Stimulated activated naive CD4-positive, alpha-beta T cell treated with Interleukin-2 at 50 U/mL for 16 hours (primary cell): ENCODE measurements around the gene KLHL29.

Source experiments
- DNase-seq: peaks from one replicate; lab custom pipeline; 2025; lab: John Stamatoyannopoulos, UW

Gene KLHL29

DNA sequence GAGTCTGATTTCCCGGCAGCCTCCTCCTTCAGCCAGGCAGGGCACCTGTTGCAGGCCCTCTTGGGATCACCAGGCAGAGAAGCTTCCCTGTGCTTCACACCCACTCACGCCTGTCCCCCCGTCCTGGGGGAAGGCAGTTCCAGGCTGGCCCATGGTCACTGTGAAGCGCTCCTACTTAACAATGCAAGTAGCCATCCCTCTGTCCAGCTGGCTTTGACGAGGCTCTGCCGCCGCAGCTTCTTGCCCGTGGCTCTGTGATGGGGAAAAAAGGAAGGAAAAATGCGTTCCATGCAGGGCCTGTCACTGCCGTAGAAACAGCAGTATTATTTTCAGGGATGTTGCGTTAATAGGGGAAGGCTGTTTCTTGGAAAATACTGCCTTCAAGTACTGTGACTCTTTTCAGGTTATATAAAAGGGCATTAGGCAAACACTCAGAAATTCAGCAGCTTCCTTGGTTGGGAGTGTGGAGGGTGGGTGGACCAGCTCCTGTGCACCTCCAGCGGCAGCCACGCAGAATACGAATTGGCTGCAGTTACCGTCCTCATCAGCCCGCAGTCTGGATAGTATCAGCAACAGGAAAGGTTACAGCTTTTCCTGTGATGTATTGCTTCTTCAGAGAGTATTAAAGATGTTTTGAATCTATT, 232.3 kb downstream of the KLHL29 start:
- DNase-seq, result no peak

DNA sequence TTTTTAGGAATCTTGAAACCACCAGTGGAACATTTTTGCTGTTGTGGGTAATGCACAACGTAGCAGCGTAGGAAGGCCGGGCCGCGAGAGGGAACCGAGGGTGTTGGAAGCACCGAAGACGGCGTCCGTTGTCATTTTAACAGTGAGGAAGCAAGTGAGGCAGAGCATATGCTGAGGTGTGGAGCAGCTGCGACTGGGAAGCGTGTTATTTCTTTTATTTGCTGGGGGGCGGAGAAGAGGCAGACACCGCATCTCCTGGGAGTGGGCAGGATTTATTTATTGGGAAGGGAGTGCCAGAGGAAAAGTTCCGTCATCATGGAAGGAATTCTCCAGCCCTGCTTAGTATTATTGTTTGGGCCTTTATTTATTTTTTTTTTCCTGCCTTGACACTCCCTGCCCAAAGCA, 232.8 kb downstream of the KLHL29 start:
- DNase-seq, result no peak

DNA sequence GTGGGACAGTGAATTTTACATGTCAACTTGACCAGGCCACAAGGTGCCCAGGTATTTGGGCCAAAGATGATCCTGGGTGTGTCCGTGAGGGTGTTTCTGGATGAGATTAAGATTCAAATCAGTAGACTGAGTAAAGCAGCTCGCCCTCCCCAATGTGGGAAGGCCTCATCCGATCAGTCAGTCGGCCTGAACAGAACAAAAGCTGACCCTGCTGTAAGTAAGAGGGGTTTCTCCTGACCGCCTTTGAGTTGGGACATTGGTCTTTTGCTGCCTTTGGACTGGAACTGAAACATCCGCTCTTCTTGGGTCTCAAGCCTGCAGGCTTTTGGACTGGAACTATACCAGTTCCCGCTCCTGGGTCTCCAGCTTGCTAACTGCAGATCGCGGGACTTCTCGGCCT, 233.3 kb downstream of the KLHL29 start:
- DNase-seq, result no peak

DNA sequence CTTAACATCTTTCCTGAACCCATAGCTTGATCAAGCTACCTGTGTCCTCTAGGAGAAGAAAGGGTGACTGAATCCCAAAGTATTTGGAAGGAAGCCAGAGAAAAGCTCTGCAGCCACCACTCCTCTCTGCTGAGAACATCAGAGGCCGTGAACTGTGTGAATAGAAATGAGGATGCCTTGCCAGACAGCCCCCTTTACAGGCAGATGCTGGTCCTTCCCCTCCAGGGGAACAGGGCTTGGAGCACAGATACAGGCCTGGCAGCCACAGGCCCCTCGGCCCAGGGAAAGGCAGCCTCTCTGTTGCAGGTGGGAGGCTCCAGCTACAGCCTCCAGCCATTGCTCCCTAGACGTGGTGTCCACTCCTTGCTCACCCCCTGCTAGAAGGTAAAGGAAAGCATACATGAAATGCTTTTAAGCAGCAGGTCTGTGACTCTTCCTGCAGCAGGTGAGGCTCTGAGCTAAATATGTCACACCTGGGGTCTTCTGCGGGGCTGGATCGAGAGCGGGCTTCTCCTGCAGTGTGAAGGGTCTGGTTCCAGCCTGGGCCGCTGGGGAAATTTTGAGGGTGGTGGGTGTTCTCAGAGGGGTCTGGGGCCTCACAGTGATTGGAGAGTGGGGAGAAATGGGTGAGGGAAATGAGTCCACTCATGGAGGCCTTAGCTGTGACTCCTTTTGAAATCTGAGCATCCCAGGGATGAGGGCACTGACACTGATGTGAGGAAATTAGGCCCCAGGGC, 234.0 kb downstream of the KLHL29 start:
- no peak for DNase-seq

DNA sequence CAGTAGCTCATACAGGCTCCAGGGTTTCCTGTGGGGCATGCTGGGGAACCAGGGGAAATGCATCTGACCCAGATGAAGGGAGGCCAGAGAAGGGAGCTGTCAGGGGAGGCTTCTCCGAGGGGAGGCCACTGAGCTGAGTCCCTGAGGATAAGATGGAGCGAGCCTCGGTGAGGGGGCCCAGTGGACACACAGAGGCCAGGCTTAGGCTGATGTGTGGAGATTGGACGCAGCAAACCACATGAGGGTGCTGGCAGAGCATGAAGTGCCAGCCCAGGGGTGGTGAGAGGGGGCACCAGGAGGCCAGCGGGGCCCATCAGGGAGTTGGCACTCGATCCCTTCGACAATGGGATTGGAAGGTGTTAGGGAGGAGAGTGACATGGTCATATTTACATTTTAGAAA, 235.0 kb downstream of the KLHL29 start:
- no peak for DNase-seq

DNA sequence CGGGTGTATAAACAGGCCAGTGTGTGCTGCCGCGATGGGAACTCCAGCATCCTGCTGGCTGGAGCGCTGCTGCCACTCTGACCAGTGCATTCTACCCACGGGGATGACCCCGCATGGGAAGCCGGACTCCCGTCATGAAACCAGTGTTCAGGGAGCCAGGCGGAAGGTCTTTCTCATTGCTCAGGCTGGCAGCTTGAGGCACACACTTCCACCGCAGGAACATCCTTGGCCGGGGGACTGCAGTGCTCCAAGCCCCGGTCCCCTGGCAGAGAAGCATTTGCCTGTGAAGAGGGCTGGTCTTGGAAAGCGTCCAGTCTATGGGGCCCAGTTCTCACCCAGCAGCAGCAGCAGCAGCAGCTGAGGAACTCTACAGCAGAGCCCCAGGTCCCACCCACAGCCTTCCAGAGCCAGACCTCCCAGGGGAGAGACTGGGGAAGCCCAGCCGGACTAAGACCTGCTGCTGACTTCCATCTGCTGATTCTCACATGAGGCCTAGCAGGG, 235.9 kb downstream of the KLHL29 start:
- no peak for DNase-seq

DNA sequence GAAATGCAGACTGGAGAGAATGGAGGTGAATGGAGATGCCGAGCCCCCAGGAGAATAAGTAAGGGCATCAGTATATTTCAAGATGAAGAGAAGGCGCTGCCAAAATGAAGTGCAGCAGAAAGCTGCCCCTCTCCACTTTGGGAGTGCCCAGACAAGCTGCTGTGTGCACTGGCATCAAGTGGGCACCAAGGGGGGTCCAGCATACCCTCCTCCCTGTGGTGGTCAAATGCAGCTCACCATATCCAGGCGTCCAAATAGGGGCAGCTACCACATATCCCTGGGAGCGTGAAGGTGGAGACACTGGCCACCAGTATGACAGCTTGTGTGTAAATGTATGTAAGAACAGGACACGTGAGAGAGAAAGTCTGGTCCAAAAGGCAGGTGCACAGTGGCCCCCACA, 236.6 kb downstream of the KLHL29 start:
- DNase-seq, result no peak

DNA sequence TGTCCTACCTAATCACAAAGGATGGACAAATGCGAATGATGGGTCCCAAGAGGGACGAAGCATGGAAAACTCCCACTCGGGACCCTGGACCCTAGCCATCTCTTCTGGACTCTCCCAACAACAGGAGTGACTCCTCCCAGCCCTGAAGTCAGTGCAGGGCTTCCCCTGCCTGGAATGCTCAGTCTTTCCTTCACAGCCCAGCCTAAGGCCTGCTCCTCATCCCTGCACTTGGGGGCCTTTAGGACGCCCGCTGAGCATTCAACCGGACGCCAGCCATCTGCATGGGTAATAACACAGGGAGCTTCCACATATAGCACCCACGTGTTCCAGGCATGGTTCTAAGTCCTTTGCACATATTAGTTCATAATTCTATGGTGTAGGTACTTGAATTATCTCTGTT, 237.5 kb downstream of the KLHL29 start:
- no peak for DNase-seq

DNA sequence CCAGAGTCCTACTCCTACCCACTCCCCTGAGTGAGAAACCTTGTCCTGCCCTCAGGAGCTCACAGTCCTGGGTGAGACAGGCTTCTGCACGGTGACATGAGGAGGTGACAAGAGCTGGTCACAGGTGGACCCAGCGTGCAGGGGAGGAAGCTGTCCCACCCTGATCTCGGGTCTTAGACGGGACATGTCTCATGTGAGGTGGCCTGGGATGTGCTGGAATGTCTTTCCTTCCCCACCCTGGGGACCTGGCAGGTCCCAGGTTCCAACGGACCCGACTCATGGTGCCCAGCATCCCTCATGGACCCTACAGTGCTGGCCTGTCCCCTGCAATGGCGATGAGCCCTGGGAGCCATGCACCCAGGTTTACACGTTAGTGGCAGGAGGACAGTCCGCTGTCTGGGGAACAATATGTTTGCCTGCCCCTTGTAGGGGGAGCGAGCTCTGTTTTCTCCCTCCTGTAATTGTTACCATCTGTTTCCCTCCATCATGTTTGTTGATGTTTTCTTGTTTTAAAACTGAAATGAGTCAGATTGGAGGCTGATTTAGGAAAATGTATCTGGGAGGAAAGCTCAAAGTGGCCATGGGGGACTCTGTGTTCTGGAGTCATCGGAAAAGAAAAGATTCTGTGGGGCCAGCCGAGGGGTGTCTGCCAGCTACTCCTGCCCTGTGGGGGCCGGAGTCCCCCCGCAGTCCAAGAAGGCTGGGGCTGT, 238.1 kb downstream of the KLHL29 start:
- no peak for DNase-seq

DNA sequence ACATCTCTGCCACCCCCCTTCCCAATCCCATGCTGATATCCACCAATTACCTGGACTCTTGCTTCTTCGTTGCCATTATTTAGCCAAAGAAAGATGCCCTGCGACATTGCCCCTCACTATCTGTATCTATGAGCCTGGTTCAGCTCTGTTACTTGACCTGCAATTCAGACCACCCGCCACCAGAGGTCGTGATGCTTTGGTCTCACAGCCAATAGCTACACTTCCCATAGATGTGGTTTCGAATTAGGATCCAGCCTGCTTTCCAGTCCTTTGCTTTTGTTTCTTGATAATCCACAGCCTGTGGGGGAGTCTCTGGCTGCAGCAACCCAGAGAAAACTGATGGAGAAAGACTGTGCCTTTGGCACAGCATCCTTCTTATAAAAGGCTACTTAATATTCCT, 239.4 kb downstream of the KLHL29 start:
- DNase-seq, result peak; percentile 4

DNA sequence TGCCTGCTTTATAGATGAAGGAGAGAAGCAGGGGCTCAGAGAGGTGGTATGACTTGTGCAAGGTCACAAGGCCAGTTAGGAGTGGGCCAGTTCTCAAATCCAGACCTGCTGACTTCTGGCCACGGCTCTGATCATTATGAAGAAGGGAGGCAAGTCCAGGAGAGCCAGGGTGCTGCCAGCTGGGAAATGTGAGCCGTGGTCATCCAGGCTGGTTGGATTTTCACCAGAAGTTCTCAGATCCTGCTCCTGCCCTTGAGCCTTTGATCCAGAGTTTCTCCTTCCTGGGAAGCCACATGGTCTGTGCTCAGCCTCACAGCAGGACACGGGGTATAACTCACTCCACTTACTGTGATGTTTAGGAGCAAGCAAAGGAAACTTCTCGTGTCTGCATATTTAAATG, 239.9 kb downstream of the KLHL29 start:
- DNase-seq, result no peak

DNA sequence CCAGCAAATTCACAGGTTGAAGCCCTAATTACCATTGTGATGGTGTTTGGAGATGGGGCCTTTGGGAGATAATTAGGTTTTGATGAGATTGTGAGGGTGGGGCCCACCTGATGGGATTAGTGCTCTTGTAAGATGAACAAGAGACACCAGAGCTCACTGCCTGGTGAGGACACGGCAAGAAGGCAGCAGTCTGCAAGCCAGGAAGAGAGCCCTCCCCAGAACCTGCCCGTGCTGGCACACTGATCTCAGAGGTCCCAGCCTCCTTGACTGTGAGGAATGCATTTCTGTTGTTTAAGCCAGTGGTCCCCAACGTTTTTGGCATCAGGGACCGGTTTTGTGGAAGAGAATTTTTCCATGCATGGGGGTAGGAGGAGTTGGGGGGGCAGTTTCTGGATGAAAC, 240.7 kb downstream of the KLHL29 start:
- DNase-seq, result no peak

DNA sequence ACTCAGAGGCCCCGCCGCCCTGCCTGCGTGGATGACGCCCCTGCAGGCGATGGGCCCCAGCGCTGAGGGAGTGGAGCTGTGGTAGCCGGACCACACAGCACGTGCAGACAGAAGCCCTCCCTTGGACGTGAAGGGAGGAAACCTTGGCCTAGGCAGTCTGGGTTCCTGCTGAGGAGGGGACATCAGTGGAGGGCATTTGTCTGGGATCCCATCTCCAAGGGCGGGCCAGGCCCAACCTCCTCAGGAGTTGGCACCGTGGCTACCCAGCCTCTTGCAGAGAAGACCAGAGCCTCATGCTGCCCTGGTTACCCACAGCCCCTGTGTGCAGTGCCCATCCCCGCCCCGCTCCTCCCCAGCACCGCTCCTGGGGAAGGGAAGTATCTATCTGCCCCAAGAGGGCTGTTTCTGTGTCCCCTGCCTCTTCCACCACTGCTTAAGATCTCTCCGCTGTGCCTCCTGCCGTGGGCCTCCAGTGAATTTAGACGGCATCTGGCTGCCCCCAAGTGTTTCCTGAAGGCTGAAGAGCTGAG, 241.8 kb downstream of the KLHL29 start:
- no peak for DNase-seq

DNA sequence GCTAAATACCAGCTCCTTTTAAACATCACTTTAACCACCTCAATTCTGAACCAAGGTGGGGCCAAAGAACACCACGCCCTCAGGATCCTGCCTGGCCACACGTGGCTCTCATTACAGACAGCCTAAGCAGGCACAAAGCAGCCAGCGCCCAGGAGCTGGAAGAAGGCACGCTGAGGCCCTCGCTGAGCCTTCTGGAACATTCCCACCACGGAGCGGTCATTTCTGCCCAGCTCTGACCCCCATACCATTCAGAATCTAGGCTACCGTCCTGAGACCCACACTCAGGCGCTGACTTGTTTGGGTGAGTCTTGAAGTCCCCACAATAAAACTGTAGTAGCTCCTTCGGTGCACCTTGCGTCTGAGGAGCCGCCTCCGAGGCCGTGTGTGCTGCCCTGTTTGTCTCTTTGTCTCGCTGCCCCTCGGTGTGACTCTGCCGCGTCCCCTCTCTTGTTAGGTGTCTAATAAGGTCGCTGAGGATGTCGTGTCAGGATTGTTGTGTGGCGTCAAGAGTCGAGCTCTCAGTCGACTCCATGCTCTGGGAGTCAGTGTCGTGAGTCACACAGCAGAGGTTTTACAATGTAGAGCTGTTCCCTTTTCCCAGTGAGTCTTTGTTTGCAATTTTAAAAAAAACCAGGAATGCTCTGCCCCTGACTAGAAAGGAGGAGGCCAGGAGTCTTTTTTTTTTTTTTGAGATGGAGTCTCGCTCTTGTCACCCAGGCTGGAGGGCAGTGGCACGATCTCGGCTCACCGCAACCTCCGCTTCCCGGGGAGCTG, 242.4 kb downstream of the KLHL29 start:
- DNase-seq, result no peak

DNA sequence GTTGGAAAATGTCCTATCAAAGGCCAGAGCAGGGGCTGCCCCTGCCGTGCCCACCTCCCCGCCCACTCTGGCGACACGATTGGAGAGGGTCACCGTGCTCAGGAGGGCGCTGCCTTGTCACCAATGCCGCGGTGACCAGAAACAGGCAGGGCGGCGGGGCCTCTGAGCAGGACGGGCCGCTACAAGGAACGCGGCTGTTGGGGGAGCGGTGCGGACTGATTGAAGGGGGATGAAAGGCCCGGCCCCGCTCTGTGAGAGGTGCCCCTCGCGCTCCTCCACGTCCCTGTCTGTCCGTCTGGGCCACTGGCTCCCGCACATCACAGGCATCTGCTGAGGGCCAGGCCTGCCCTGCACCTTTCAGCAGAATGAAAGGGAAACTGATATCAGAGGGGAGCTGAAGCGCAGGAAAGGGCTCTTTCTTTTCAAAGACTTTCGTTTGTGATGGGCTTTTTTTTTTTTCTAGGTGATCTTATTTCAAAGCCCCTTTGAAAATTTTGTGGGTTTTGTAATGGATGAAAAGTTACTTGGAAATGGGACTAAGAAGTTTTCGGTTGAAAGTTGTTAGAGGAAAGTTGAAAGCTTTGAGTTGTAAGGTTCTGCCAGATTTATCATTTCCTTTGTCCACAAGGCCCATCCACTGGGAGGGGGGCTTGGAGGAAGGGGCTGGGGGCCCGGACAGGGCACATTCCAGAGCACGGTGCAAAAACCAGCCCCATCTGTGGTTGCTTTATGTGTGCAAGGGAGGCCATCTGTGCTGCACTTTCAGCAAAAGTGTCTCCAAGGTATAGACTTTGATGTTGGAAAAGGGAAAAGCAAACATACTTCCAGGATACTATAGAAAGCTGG, 244.2 kb downstream of the KLHL29 start:
- DNase-seq, result no peak

DNA sequence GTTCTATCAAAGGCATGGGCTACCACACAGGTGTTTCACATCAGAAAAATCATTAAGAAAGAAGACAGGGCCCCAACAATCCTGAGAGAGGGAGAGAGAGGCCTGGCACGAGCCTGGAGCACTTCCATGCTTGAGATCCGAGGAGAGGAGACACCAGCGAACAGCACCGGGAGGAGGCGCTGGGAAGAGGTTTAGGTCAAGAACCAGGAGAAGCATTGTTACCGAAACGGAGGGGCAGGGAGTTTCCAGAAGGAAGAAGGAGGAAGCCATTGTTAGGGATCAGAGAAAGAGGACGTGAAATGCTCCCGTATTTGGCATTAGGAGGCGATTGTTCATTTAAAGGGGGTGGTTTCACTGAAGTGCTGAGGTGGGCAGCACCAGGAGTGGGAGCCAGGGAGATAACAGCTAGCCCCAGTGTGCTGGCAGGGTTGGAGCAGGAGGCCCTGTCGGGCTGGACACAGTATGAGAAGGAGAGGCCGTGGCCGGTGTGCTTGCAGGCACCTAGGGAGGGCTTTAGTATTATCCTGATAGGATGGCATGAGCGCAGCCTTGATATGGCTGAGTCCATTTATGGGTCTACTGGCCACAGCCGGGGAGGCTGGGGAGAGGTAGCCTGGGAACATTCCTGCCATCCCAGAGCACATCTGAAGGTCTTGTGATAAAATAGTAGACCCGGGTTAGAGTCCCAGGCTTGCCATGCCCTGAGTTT, 244.9 kb downstream of the KLHL29 start:
- no peak for DNase-seq

DNA sequence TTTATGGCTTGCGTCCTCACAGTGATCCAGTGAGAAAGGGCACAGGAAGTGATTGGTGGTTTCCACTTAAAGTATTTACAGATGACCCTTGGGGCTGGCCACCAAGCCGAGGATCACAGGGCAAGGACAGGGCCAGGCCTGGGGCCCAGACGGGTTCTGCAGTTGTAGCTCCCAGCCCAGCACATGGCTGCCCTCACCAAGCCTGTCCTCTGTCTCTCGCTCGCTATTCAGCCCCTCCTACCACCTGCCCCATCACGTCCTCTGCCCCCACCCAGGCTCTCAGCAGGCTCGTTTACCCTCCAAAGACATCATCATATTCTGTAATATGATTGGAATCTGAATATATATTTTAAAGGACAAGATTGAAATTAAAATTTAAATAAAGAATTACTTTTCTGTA, 246.0 kb downstream of the KLHL29 start:
- no peak for DNase-seq

DNA sequence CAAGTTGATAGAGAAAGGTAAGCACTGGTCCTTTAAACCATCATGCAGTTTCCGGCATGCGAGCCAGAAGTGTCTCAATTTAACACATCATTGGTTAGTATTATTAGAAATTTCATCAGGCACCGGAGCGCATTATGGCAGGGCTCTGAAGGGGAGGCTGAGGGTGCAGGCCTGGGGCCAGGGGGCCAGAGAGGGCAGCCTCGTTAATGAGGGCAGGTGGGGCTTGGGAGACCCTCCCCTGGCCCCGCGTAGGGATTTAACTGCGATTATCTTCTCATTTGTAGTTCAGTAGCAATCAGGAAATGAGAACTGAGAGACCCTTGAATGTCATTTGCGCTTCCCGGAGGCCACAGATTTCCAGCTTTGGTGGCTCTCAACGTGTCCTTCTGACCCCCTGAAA, 246.4 kb downstream of the KLHL29 start:
- DNase-seq, result no peak

DNA sequence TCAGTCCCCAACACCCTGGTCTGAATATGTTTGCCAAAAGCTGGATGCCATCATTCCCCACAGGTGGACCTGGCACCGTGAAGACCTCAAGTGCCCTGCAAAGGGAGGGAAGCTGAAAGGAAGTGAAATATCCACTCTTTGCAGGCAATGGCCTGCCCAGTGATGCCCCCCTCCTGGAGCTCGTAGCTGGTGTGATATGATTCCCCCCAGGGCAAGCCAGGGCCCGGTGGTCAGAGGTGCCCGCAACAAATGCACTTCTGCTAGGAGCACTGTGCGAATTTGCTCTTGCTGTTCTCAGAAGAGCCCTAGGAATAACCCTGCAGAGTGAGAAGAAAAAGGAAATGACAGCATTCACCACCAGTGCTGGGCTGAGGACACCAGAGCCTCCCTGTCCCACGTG, 247.4 kb downstream of the KLHL29 start:
- no peak for DNase-seq

DNA sequence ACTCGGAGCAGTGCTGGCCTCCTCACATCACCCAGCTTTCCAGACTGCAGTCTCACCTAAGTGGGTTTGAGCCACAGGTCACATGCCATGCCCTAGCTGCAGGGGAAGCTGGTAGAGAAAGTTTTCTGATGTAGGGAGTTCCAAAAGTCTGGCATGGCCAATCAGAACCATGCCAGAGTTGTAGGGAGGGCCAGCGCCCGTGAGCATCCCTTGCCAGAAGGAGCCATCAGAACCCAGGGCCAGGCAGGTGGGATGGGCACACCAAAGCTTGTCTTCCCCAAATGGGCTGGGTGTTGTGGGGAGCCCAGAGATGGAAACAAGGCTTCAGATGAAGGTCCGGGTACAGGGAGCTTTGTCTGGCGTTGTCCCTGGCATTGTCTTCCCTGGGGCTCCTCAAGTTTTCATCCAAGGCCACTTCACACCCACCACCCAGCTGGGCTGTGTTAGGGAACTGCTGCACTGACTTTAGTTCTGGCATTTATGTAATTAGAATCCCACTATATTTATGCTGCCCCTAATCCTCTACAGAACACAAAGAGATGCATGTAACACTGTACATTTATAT, 247.9 kb downstream of the KLHL29 start:
- no peak for DNase-seq
